CD4-positive, alpha-beta T cell treated with Interleukin-12 subunit alpha and Interleukin-12 subunit beta, for 1 hour (primary cell): ENCODE results near the gene IFNA5.

Experiments used
- DNase-seq: peaks from one replicate; pipeline ENCODE4 v3.0.0-alpha.2; 2020

Gene IFNA5

DNA sequence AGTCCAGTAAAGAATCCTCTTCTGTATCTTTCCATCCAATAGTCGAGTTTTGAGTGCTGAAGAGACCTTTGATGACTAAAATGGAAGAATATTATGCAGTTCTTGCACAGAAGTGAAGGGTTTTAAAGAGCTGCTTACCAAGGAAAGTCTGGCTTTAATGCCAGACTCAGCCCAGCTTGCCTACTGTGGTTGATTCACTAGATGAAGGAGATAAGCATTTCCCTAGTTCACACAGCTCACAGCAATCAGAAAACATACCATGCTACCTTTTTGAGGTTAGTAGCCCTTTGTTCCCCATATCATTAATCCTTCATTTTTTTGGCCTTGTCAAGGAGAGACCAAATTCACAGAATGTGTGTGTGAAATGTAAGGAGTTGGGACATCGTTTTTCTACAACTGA is 15.3 kb downstream of the IFNA5 start:
- no peak for DNase-seq

DNA sequence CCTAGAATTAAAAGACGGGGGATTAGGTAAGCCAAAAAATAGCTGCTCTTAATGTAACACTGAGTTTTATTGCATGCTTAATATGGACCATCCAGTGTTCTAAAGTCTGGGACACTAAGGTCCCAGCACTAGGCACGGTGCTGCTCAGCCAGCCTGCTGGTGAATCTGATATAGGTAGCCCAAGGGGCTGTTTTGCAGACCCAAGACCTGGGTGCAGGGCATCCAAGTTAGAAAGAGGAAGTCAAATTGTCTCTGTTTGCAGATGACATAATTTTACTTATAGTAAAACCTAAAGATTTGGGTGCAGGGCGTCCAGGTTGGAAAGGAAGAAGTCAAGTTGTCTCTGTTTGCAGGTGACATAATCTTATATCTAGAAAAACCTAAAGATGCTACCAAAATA is 17.8 kb downstream of the IFNA5 start:
- DNase-seq: no peak

DNA sequence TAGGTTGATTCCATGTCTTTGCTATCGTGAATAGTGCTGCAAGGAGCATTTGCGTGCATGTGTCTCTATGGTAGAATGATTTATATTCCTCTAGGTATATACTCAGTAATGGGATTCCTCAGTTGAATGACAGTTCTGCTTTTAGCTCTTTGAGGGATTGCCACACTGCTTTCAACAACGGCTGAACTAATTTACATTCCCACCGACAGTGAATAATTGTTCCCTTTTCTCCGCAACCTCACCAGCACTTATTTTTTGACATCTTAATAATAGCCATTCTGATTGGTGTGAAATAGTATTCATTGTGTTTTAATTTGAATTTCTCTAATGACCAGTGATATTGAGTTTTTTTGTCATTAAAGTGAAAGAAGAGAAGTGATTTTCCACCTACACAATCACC is 18.5 kb downstream of the IFNA5 start:
- no peak for DNase-seq

DNA sequence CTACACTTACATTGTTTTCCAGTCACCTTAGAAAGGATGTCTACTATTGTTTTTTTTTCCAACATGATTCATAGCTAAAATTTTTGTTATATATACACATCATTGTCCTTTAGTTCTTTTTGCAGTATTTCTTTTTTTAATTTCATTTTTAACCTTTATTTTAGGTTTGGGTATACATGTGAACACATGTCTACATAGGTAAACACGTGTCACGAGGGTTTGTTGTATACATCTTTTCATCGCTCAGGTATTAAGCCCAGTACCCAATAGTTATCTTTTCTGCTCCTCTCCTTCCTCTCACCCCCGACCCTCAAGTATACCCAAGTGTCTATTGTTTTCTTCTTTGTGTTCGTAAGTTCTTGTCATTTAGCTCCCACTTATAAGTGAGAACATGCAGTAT is 19.0 kb downstream of the IFNA5 start:
- no peak for DNase-seq

DNA sequence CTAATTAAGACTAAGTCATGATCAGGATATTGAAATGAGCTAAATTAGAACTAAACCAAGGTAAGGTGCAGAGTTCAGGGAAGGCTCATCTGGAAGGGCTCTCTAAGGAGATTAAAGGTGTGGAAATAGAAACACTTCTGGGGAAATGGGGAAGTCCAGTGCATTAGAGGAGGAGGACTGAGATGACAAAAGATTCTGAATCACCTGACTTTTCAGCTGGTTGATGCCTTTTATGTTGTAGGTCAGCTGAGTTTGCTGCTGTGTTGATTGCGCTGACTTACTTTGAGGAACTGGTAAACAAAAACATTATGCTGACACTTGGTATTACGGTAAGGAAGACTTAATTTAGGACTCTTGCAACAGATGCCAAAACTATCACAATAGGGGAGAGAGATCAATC is 23.8 kb downstream of the IFNA5 start:
- DNase-seq: no peak

DNA sequence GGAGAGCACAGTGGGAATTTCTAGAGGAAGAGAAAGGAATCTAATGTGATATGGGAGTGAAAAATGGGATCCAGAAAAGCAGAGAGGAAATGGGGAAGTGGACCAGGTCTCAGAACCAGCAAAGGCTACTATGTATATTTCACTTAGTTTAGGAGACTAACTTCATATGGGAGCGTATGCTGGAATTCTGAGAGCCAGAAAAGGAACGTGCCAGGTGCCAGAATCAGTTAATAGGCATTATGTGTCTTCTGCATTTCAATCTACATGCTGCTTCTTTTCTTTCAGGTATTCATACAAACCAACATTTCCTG is 36.8 kb downstream of the IFNA5 start:
- DNase-seq: no peak

DNA sequence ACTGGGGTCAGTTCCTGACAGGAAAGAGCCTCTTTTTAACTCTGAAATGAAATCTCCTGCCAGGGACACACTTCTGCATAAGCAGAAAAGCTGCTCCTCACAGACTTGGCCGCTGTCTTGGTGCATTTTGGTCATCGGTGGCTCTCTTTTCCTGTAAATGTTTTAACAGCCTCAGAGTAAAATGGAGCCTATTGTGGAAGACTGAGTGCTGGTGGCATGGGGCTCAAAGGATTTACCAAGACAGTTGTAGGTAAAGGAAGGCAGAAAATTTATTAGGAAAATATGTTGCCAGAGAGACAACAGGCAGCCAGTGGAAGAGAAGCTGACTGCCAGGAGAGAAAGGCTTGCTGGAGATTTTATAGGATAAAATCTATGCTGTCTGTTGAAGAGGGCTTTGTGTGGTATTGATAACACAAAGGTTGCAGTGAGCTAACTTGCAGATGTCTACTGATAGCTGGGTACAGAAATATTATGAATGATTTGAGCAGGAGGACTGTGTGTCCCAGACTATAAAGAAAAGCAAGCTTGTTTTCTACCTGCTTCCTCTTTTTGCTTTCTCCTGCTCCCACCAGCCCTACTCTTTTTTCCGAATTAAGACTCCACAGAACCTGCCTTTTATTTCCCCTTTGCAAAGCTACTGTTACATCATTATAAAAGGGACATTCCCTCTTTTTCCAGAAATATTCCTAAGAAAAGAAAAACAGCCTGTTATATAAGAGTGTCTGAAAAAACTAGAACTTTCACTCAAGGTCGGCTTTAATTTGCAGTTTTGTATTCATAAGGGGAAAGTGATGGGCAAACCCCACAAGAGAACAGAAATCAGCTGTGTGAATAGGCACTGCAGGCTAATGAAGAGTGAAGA is 37.4 kb downstream of the IFNA5 start:
- DNase-seq: no peak

DNA sequence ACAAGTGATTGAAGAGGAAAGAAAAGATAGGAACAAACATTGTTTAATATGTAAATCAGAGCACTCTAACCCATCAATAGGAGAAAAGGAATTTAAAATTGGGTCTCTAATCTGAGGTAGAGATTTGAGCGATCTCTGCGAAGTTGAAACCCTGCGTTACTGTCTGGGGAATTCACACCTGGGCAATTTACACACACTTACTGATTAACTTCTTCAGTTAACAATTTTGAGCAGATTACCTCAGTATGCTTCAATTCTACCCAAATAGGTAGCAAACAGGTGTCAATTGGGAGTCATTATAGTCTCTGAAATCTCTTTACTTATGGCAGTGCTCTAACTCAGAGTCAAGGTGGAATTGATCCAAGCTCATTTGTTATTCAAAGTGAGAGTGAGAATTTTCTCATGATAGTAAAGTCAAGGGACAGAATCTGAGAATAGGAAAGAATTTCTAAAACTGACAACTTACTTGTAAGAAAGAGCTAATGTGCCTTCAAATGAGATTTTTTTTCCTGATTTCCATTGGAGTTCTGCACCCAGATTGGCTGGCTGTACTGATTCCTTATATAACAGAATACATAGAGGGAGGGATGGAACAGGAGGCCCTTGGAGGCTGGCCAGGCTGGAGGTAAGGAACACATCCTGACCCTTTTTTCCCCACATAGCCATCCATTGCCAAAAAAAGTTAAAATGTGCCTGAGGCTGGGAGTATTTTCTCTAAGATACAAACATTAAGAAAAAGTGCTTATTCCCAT is 38.2 kb downstream of the IFNA5 start:
- DNase-seq: no peak

DNA sequence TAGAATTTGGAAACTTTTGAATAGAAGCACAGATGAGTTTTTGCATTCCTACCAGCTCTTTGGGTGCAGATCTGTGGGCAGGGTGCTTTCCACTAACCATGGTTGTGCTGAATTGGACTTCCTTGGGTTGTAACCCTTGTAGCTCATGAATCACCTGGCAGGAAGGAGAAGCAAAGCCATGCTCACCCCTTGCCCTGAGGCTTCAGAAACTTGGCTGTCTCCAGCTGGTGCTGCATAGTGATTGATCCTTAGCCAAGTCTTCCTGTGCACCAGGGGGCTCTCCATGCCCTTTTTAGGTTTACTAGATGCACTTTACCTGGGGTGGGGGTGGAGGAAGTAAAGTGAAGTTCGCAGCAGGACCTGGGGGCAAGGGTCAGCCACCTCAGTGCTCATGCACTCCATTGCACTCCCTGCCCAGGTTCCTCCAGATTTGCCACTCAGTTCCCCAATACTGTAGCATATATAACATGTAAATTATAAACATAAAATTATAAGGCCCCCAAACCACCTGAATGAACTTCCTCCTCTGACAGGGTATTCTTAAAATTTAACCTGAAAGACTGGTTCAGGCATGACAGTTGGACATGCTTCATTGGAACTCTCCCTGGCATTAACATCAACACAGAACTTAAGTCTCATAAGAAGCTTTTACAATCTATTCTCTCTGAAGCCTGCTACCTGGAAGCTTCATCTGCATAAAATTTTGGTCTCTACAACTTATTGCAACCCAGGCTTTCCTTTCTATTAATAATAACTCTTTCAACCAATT is 39.5 kb downstream of the IFNA5 start:
- no peak for DNase-seq

DNA sequence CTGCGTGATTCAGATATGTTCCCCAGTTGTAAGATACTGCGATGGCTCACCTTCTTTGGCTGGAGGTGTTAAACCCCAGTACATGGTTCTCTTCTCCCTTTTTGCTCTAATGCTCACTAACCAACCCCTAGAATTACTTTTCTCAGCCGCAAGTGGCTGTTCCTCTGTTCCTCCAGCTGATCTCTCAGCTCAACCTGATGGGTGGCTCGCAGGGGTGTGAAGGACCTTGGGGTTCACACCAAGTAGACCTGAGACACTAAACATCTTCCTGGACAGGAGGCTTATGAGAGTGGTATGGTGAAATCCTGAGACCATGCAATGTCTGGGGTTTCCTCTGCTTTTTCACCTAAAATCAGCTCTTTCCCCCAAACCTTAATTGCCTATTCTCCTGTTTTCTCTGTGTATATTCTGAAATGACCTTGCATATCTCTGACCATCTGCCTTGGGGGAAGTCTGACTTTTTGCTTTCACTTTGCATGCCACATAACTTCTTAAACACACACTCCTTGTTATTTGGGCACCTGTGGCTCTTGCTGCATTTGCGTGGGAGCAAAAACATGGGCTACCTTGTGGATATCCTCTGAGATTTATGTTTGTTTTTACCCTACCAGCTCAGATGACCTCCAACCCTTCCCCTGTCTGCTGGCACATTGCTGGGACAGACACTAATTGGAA is 49.4 kb downstream of the IFNA5 start:
- no peak for DNase-seq
